ENCODE measurements around the gene CHTOP. TPM values are rescaled to one million over a fixed set of nuclear protein-coding genes. Genes with fewer than 3 reads are reported as not detected.
A peak's percentile ranks its signal among the peaks of the same experiment; 100 is the strongest.

CHTOP gene
- polyA plus RNA-seq, 2 donors: 41.6 to 45.5 TPM

DNA sequence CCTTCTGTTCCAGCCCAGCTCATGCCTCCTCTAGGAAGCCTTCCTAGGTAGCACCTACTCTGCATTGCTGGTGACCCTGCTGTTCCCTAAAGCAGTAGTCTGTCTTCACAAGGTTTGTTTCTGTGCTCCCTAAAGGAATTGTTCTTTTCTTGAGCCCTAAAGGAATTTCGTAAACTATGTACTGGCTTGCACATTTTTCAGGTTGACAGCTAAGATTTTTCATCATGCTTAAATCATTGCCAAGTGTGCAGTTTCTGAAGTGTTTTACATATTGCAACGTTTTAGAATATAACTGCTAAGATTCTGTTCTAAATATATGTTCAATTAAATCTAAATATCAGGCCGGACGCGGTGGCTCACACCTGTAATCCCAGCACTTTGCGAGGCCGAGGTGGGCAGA, 34.0 kb upstream of the CHTOP start:
- Histone ChIP-seq H3K27me3 (ENCODE audit: control insufficient read depth in 1 of 2, insufficient read depth in 2 of 2, low read length in 2 of 2) (no peaks in the 10 kb centered on the region), H3K36me3 (ENCODE audit: control insufficient read depth in 2 of 2, insufficient read depth in 2 of 2, low read length in 1 of 2) (no peaks in the 10 kb centered on the region), H3K27ac (ENCODE audit: low read depth in 2 of 2, low read length in 1 of 2) (no peak overlapping the region), H3K4me3 (ENCODE audit: low read depth in 1 of 2, low read length in 2 of 2) (no peak overlapping the region), H3K4me1 (ENCODE audit: control insufficient read depth in 2 of 2, insufficient read depth in 2 of 2, low read length in 1 of 2) (peaks cover 0 to 4% of the 10 kb centered on the region in 2 donors), H3K9me3 (ENCODE audit: control insufficient read depth in 2 of 2, insufficient read depth in 1 of 2, low read depth in 1 of 2, low read length in 1 of 2) (no peaks in the 10 kb centered on the region)
- 86 to 87% methylated on average over 7 of the region's 7 CpGs for WGBS, 2 donors

DNA sequence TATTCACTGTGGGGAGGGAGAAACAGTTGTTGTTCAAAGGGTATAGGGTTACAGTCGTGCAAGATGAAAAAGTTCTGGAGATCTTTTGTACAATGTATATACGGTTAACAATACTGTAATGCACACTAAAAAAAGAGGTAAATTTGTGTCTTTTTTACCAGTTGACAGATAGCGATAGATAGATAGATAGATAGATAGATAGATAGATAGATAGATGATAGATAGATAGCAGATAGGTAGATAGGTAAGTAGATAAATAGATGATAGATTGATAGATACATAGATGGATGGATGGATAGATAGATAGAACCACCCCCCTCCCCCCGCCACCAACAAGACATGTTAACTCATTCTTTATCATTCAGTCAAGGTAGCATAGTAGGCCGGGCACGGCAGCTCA, 31.1 kb upstream of the CHTOP start:
- peaks cover 0 to 2% of the 10 kb centered on the region in 2 donors for H3K4me1 ChIP-seq (ENCODE audit: control insufficient read depth in 2 of 2, insufficient read depth in 2 of 2, low read length in 1 of 2)
- H3K9me3 ChIP-seq (ENCODE audit: control insufficient read depth in 2 of 2, insufficient read depth in 1 of 2, low read depth in 1 of 2, low read length in 1 of 2): no peaks in the 10 kb centered on the region
- 86 to 88% methylated on average over 6 of the region's 6 CpGs for WGBS, 2 donors
- no peaks in the 10 kb centered on the region for H3K27me3 ChIP-seq (ENCODE audit: control insufficient read depth in 1 of 2, insufficient read depth in 2 of 2, low read length in 2 of 2)
- H3K36me3 ChIP-seq (ENCODE audit: control insufficient read depth in 2 of 2, insufficient read depth in 2 of 2, low read length in 1 of 2): peaks cover 0 to 20% of the 10 kb centered on the region in 2 donors
- H3K4me3 ChIP-seq (ENCODE audit: low read depth in 1 of 2, low read length in 2 of 2): no peak overlapping the region
- H3K27ac ChIP-seq (ENCODE audit: low read depth in 2 of 2, low read length in 1 of 2): no peak overlapping the region

DNA sequence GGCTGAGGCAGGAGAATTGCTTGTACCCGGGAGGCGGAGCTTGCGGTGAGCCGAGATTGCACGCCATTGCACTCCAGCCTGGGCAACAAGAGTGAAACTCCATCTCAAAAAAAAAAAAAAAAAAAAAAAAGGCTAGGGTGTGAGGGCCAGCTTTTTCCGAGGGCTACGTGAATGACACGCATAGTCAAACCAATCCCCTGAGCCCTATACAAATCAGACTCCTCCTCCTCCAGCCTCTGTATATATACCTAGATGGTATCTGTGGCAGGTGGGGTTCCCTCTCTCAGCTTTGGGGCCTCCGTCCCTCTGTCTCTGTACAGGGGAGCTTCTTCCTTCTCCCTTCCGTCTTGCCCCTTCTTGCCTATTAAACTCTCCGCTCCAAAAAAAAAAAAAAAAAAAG, 27.7 kb upstream of the CHTOP start:
- Histone ChIP-seq H3K4me3 (ENCODE audit: low read depth in 1 of 2, low read length in 2 of 2) (no peak overlapping the region), H3K9me3 (ENCODE audit: control insufficient read depth in 2 of 2, insufficient read depth in 1 of 2, low read depth in 1 of 2, low read length in 1 of 2) (no peaks in the 10 kb centered on the region), H3K27me3 (ENCODE audit: control insufficient read depth in 1 of 2, insufficient read depth in 2 of 2, low read length in 2 of 2) (no peaks in the 10 kb centered on the region), H3K36me3 (ENCODE audit: control insufficient read depth in 2 of 2, insufficient read depth in 2 of 2, low read length in 1 of 2) (peaks cover 0 to 23% of the 10 kb centered on the region in 2 donors), H3K4me1 (ENCODE audit: control insufficient read depth in 2 of 2, insufficient read depth in 2 of 2, low read length in 1 of 2) (peaks cover 0 to 17% of the 10 kb centered on the region in 2 donors), H3K27ac (ENCODE audit: low read depth in 2 of 2, low read length in 1 of 2) (peak overlapping the region in 1 of 2 donors; percentile 36)
- WGBS, 2 donors: 90 to 93% methylated on average over 10 to 11 of the region's 11 CpGs

DNA sequence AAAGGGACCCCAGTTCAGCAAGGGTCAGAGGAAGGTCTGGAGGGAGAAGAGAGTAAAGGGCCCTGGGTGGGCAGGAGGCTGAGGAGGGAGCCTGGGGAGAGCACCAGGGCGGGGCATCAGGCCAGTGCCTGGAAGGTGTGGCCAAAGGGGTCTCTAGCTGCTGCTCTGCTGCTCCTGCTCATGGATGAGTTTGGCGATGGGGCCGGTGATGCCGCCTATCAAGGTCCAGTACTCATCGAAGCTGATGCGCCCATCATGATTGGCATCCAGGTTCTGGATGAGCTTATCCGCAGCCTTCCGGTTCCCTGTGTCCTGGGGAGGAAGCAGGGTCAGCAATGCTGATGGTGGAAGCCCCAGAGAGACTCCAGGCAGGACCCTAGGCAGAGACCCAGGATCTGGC, 26.5 kb upstream of the CHTOP start:
- Histone ChIP-seq H3K27ac (ENCODE audit: low read depth in 2 of 2, low read length in 1 of 2) (peak overlapping the region; percentile 96), H3K4me3 (ENCODE audit: low read depth in 1 of 2, low read length in 2 of 2) (no peak overlapping the region), H3K27me3 (ENCODE audit: control insufficient read depth in 1 of 2, insufficient read depth in 2 of 2, low read length in 2 of 2) (no peaks in the 10 kb centered on the region), H3K4me1 (ENCODE audit: control insufficient read depth in 2 of 2, insufficient read depth in 2 of 2, low read length in 1 of 2) (peaks cover 0 to 17% of the 10 kb centered on the region in 2 donors), H3K36me3 (ENCODE audit: control insufficient read depth in 2 of 2, insufficient read depth in 2 of 2, low read length in 1 of 2) (peaks cover 0 to 23% of the 10 kb centered on the region in 2 donors), H3K9me3 (ENCODE audit: control insufficient read depth in 2 of 2, insufficient read depth in 1 of 2, low read depth in 1 of 2, low read length in 1 of 2) (no peaks in the 10 kb centered on the region)
- WGBS, 2 donors: 93% methylated on average over 8 of the region's 8 CpGs

DNA sequence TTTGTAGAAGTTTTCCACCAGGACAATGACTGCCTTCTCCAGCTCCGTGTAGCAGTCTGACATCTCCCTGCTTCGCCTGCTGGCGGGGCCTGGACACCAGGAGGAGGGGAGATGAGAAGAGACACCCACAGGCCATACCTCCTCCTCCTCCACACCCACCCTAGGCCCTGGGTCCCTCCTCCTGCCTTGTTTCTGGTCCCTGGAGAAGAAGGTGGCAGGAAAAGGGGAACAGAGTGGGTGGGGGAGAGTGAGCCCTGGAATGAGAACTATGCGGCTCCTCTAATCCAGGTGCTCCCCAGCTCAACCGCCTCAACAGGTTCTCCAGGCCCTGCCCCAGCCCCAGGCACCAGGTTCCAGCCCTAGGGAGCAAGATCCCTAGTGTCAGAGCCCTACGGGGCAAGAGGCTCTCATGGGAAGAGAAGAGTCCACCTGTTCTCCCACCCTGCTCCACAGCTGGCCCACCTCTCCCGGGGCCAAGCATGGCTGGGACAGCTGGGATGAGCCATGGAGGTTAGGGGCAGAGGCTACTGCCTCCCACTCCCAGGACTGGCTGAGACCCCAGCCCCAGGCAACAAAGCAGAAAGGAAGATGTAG, 25.7 kb upstream of the CHTOP start:
- Histone ChIP-seq H3K27me3 (ENCODE audit: control insufficient read depth in 1 of 2, insufficient read depth in 2 of 2, low read length in 2 of 2) (no peaks in the 10 kb centered on the region), H3K9me3 (ENCODE audit: control insufficient read depth in 2 of 2, insufficient read depth in 1 of 2, low read depth in 1 of 2, low read length in 1 of 2) (no peaks in the 10 kb centered on the region), H3K4me1 (ENCODE audit: control insufficient read depth in 2 of 2, insufficient read depth in 2 of 2, low read length in 1 of 2) (peaks cover 0 to 17% of the 10 kb centered on the region in 2 donors), H3K4me3 (ENCODE audit: low read depth in 1 of 2, low read length in 2 of 2) (peak overlapping the region; percentile 50 to 93), H3K36me3 (ENCODE audit: control insufficient read depth in 2 of 2, insufficient read depth in 2 of 2, low read length in 1 of 2) (peaks cover 0 to 23% of the 10 kb centered on the region in 2 donors), H3K27ac (ENCODE audit: low read depth in 2 of 2, low read length in 1 of 2) (peak overlapping the region; percentile 96)
- WGBS, 2 donors: 51 to 65% methylated on average over 7 of the region's 7 CpGs

DNA sequence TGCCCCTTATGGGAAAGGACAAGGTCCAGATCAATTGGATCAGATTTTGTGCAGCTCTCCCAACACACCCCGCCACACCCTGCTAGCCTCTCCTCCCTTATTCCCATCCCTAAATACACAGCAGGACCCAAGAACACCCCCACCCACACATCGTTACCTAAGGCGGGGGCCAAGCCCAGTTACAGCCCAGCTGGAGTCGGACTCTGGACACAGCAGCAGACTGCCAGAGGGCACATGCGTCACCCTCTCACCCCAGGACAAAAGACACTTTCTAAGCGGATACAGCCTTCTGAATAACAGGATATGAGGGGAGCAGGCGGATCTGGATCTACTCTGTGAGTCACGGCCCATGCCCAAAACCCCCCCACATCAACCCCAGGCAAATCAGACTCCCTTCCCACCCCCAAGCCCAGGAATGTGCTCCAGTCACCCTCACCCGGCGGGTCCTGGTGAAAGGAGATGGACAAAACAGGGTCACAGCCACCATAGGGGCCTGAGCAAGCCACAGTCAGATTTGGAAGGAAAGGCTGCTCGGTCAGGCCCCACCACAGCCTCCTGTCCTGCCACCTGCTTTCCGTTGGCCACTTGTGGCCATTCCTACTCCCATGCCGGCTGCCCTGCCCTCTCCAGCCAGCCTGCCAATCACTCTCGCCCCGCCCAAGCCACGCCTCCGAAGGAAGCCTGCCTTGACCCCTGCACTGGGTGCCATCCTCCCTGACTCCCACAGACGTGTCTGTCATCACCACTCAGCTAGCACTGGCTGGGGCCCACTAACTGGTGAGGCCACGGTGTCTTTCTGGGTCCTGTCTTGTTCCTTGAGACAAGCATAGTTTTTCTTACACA, 24.9 kb upstream of the CHTOP start:
- peaks cover 0 to 23% of the 10 kb centered on the region in 2 donors for H3K36me3 ChIP-seq (ENCODE audit: control insufficient read depth in 2 of 2, insufficient read depth in 2 of 2, low read length in 1 of 2)
- peak overlapping the region; percentile 96 for H3K27ac ChIP-seq (ENCODE audit: low read depth in 2 of 2, low read length in 1 of 2)
- H3K4me1 ChIP-seq (ENCODE audit: control insufficient read depth in 2 of 2, insufficient read depth in 2 of 2, low read length in 1 of 2): peaks cover 0 to 17% of the 10 kb centered on the region in 2 donors
- H3K4me3 ChIP-seq (ENCODE audit: low read depth in 1 of 2, low read length in 2 of 2): peak overlapping the region; percentile 50 to 93
- no peaks in the 10 kb centered on the region for H3K9me3 ChIP-seq (ENCODE audit: control insufficient read depth in 2 of 2, insufficient read depth in 1 of 2, low read depth in 1 of 2, low read length in 1 of 2)
- no peaks in the 10 kb centered on the region for H3K27me3 ChIP-seq (ENCODE audit: control insufficient read depth in 1 of 2, insufficient read depth in 2 of 2, low read length in 2 of 2)
- 30 to 33% methylated on average over 19 of the region's 19 CpGs for WGBS, 2 donors

DNA sequence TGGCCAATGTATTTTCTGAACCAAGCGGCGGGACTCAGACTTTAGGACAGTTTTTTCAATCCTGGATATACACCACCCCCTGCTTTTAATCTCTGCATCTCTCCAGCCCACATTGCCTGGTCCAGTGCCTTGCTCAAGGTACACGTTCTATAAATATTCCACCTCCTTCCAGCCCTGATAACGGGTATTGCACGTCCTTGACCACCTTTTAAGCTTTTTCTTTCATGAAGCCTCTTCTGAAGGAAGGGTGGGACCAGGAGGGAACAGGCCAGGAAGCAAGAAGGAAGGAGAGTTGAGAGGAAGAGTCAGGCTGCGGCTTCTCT, 24.3 kb upstream of the CHTOP start:
- Histone ChIP-seq H3K4me3 (ENCODE audit: low read depth in 1 of 2, low read length in 2 of 2) (peak overlapping the region; percentile 57 to 93), H3K4me1 (ENCODE audit: control insufficient read depth in 2 of 2, insufficient read depth in 2 of 2, low read length in 1 of 2) (peaks cover 0 to 17% of the 10 kb centered on the region in 2 donors)
- WGBS, 2 donors: 40 to 50% methylated on average over 6 of the region's 6 CpGs

DNA sequence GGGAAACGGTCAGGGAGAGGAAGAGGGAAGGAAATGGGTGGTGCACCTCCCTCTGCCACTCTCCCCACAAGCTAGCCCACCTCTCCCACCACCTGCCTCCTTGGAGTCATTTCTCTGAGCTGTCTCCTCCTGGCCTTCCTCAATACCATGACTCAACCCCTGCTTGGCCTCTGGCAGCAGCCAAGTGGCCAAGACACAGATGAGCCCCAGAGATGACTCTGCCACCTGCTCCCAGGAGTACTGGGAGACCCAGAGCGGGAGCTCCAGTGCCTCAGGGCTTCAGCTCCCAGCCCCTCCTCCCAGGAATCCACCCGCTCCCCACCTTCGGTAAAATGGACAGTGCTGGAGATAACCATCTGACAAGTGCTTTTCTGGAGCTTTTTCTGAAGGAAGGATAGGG, 23.5 kb upstream of the CHTOP start:
- H3K4me1 ChIP-seq (ENCODE audit: control insufficient read depth in 2 of 2, insufficient read depth in 2 of 2, low read length in 1 of 2): peaks cover 0 to 17% of the 10 kb centered on the region in 2 donors
- H3K27ac ChIP-seq (ENCODE audit: low read depth in 2 of 2, low read length in 1 of 2): peak overlapping the region; percentile 96
- WGBS, 2 donors: 42 to 52% methylated on average over 4 of the region's 4 CpGs
- H3K36me3 ChIP-seq (ENCODE audit: control insufficient read depth in 2 of 2, insufficient read depth in 2 of 2, low read length in 1 of 2): peaks cover 0 to 23% of the 10 kb centered on the region in 2 donors
- H3K27me3 ChIP-seq (ENCODE audit: control insufficient read depth in 1 of 2, insufficient read depth in 2 of 2, low read length in 2 of 2): no peaks in the 10 kb centered on the region
- H3K9me3 ChIP-seq (ENCODE audit: control insufficient read depth in 2 of 2, insufficient read depth in 1 of 2, low read depth in 1 of 2, low read length in 1 of 2): no peaks in the 10 kb centered on the region
- peak overlapping the region; percentile 57 to 93 for H3K4me3 ChIP-seq (ENCODE audit: low read depth in 1 of 2, low read length in 2 of 2)

More for the DNA sequence above, 24.3 kb upstream of the CHTOP start:
- no peaks in the 10 kb centered on the region for H3K27me3 ChIP-seq (ENCODE audit: control insufficient read depth in 1 of 2, insufficient read depth in 2 of 2, low read length in 2 of 2)
- no peaks in the 10 kb centered on the region for H3K9me3 ChIP-seq (ENCODE audit: control insufficient read depth in 2 of 2, insufficient read depth in 1 of 2, low read depth in 1 of 2, low read length in 1 of 2)
- H3K36me3 ChIP-seq (ENCODE audit: control insufficient read depth in 2 of 2, insufficient read depth in 2 of 2, low read length in 1 of 2): peaks cover 0 to 23% of the 10 kb centered on the region in 2 donors
- H3K27ac ChIP-seq (ENCODE audit: low read depth in 2 of 2, low read length in 1 of 2): peak overlapping the region; percentile 96

DNA sequence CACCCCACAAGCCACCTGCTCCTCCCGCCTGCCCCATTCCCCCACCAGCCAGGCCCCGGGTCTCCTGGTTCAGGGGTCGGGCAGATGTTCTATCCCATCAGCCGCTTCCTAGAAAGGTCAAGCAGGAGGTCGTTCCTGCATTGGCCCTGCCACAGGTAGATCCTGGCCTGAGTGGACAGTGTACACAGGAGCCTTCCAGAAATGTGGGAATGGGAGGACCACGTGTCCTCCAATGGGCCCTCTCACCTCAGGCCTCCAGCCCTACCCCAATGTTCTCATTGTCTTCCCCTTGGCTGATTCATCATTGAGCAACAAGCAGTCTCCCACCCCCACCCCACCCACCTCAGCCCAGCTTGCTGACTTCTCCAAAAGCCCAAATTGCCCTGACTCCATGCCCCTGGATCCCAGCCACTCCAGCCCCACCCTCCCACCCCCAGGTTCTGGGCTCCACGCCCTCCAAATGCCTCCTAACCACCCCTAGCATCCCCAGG, 23.0 kb upstream of the CHTOP start:
- H3K36me3 ChIP-seq (ENCODE audit: control insufficient read depth in 2 of 2, insufficient read depth in 2 of 2, low read length in 1 of 2): peaks cover 0 to 21% of the 10 kb centered on the region in 2 donors
- H3K4me3 ChIP-seq (ENCODE audit: low read depth in 1 of 2, low read length in 2 of 2): peak overlapping the region; percentile 76 to 93
- peaks cover 0 to 17% of the 10 kb centered on the region in 2 donors for H3K4me1 ChIP-seq (ENCODE audit: control insufficient read depth in 2 of 2, insufficient read depth in 2 of 2, low read length in 1 of 2)
- no peaks in the 10 kb centered on the region for H3K9me3 ChIP-seq (ENCODE audit: control insufficient read depth in 2 of 2, insufficient read depth in 1 of 2, low read depth in 1 of 2, low read length in 1 of 2)
- WGBS, 2 donors: 48% methylated on average over 7 of the region's 7 CpGs
- H3K27ac ChIP-seq (ENCODE audit: low read depth in 2 of 2, low read length in 1 of 2): peak overlapping the region; percentile 96 to 98
- H3K27me3 ChIP-seq (ENCODE audit: control insufficient read depth in 1 of 2, insufficient read depth in 2 of 2, low read length in 2 of 2): no peaks in the 10 kb centered on the region
